Cortex of kidney (tissue), 1 donor: Measurements from ENCODE around the gene DNAJB5.
"Not testable (repeated sequence)": the region's sequence is repeated elsewhere in the genome, so short reads cannot be mapped to it uniquely, and the experiment has no call there.

Experiments
- DNase-seq: peaks from one replicate; lab custom pipeline; 2025; lab: John Stamatoyannopoulos, UW

DNAJB5 gene

DNA sequence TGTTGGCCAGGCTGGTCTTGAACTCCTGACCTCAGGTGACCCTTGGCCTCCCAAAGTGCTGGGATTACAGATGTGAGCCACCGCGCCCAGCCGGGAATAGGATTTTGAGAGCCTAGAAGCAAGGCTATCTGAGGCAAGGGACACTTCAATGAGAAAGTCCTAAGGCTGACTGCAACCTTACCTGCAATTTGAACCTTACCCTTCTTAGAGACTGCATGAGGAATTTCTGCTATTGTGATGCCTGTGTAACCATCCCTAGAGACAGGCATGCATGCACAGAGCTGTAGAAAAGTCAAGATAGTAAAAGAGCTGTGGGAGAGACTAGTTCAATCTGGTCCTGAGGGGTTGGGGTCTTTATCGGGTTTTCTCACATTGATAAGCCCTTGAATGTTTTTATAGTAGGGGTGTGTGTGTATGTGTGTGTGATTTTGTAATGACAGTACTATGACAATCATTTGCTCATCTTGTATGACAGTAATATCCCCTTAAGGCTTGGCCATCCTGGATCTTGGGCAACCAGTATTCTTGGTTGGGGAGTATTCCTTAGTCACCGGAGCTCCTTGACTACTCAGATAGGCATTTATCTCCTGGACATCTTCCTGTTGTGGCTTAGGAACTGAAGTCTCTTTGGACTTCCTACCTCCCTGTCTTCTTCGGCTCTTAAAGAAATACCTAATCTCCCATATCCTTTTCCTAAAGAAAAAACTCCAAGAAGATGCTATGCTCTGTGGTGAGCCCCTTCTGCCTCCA, 11.2 kb downstream of the DNAJB5 start:
- no peak for DNase-seq

DNA sequence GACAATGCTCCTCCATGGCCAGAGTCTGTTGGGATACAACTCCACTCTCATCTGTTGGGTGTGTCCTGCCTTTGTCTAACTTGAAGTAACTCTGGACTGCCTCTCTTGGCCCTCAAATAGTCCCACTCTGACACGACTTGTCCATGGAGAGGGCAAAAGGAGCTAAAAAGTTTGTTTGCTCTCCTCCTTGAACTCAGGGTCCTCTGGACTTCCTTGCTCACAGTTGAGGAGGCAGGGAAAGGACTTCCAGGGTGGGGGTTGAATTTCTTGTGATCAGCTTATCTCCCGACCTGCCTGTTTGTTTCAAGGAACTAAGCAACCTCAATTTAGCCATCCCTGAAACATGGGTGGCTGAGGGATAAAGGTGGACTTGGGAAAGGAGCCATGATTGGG, 11.7 kb downstream of the DNAJB5 start:
- DNase-seq, result no peak

DNA sequence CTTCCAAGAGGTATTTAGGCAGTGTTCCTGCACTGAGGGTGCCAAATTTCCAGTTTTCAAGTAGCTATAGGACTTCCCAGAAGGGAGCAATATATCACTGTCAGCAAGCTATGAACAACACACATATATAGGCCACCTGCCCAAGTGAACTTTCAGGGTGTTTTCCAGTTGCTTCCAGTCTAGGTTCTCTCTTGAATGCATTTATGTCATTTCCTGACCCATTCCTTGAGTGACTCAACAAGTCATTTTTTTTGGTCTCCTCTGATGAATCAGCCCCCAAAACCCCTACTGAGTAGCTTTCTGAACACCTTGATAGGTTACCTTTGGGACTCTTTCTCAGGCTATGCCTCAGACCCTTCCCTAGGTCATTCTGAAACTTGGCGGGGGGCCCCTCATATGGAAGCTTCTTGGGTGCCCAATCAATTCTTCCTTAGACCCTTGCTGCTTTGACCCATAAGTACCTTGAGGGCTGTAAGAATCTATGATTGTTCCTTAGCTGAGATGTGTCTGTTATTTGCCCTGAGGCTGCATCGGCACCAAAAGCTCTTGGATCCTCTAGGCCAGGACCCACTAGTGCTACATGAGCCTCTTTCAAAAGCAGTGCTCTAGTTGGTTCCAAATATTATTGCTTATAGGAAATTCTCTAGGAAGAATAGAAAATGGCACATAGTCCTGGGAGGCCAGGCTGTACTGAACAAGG, 12.4 kb downstream of the DNAJB5 start:
- DNase-seq, result no peak

DNA sequence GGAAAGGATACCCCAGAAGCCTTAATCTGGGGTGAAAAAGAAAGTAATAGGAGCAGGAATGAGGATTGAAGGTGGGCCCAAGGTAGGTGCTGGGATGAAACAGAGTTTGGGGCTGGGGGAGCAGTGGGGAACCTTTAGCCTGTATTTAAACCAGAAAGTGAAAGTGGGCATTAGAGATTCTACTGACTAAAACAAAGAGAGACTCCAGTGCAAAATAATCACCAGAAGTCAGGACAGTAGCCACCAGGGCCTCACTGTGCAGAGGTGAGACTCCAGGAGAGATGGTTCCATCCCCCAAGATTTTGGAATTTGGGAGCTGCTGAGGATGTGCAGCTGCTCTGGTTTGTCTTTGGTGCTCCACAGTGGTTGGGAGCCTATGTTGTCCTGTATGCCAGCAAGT, 13.1 kb downstream of the DNAJB5 start:
- no peak for DNase-seq

DNA sequence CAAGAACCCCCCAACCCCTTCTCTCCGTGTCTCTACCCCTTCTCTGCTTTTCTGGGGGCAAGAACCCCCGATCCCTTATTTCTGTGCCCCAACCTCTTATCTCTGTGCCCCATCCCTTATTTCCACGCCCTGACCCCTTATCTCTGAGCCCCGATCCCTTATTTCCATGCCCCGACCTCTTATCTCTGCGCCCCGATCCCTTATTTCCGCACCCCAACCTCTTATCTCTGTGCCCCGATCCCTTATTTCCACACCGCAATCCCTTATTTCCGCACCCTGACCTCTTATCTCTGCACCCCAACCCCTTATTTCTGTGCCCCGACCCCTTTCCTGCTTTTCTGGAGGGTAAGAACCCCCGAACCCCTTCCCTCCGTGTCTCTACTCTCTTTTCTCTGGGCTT, 14.8 kb downstream of the DNAJB5 start:
- DNase-seq, result not testable (repeated sequence)

DNA sequence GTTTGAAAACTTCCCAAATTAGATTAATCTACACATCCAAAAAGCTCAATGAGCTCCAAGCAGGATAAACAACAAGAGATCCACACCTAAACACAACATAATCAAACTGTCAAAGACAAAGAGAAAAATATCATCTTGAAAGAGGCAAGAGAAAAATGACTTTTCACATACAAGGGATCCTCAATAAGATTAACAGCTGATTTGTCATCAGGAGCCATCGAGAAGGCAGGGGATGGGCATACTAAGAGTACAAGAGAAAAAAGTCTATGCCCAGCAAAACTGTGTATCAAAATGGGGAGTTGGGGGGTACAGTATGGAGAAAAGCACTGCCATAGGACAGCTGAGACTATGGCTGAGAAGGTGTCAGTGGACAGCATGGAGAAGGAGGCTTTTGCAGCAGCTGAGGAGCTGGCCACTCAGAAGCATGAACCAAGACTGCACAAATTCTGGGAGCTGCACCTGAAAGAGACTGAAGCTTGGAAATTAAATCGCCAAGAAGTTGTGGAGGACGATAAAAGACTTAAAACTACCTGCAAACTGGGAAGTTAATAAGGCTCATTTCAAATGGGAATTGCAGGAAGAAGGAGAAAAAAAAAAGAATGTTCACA, 20.9 kb downstream of the DNAJB5 start:
- DNase-seq, result no peak

DNA sequence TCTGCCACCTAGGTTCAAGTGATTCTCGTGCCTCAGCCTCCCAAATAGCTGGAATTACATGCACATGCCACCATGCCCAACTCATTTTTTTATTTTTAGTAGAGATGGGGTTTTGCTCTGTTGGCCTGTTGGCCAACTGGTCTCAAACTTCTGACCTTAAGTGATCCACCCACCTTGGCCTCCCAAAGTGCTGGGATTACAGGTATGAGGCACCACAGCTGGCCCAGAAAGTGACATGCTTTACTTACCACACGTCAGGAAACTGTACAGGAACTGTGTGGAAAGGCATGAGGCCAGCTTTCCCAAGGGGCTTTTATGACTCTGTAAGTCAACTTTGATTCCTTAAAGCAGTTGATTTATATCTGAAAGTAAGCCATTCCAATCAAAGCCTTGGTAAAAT, 25.0 kb downstream of the DNAJB5 start:
- no peak for DNase-seq

DNA sequence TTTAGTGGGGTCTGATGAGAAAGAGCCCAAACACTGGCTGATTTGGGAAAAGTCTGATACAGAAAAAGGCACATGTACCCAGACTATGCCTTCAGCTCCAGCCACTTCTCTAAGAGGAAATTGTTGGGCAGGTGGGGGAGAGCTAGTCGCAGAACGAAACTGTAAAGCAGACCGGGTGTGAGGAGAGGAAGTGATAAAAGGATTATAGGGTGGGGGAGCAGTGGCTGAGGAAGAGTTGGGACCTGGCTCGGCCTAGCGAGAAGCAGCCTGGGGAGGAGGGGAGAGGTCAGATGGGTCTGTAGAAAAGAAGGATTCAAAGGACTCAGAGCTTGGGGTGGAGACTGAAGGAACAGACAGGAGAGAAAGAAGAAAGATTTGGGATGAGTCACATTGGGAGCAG, 33.9 kb downstream of the DNAJB5 start:
- DNase-seq, result not testable (repeated sequence)

DNA sequence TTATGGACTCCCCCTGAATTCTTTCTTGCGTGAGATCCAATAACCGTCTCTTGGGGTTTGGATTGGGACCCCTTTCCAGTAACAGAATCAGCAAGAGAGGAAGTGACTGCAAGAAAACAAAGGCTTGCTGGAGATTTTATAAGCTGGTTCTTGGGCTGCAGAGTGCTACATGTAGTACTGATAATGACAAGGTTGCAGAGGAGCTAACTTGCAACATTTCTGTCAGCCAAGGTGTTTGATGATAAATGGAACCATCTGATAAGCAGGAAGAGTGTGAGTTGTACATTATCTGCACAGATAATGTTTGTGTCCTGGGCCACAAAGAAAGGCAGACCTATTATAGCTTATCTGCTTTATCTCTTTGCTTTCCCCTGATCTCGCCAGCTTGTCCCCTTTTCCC, 37.1 kb downstream of the DNAJB5 start:
- DNase-seq, result no peak

DNA sequence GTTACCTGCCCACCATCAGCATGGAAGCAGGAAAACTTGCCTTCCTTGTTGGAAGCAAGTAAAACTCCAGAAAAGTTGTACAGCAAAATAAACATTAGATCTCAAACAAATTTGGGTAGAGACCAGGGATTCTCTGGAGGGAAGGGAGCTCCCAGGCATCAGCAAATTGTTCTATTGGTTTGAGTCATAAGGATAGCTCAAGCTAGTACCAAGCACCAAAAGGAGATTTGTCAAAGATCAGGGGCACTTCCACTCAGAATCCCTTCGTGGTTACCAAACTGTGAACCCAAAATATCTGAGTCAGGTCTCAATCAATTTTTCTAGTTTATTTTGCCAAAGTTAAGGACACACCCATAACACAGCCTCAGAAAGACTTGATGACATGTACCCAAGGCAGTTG, 37.8 kb downstream of the DNAJB5 start:
- no peak for DNase-seq

DNA sequence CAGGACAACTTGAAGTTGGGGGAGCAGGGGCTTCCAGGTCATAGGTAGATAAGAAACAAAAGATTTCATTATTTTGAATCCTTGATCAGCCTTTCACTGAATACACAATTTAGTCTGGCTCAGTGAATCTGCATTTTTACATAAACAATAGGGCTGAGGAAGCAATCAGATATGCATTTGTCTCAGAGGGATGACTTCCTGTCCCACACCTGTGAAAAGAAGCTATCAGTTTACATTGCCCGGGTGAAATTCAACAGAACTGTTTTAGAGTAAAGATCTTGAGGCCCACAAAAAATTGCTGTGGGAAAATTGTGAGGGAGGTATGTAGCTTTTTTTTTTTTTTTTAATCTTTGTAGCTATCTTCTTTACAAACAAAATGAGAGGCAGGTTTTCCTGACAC, 38.3 kb downstream of the DNAJB5 start:
- no peak for DNase-seq

DNA sequence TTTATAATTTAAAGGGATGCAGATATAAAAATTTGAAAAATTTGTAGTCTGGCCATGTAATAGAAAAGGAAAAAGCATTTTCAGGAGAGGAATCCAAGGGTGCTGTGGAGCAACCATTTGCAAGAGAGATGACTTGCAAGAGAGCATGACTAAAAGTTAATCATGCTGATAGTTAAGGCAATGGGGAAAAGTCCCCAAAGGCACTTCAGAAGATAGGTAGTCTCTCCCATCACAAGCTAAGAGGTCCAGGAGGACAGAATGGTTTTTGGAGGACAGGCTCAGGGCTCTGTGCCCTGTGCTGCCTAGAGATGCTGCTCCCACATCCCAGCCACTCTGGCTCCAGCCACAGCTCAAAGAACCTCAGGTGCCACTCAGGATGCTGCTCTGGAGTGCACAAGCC, 38.8 kb downstream of the DNAJB5 start:
- no peak for DNase-seq

DNA sequence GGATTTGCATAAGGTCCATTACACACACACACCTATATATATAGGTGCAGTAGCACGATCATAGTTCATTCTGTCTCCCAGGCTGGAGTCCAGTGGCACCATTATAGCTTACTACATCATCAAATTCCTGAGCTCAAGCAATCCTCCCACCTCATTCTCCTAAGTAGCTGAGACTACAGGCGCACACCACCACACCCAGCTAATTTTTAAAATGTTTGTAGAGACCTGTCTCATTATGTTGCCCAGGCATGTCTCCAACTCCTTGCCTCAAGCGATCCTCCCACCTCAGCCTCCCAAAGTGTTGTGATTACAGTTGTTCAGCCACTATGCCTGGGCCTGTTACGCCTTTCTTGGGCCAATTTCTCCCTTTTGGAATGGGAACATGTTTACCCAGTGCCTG, 39.7 kb downstream of the DNAJB5 start:
- DNase-seq, result no peak

DNA sequence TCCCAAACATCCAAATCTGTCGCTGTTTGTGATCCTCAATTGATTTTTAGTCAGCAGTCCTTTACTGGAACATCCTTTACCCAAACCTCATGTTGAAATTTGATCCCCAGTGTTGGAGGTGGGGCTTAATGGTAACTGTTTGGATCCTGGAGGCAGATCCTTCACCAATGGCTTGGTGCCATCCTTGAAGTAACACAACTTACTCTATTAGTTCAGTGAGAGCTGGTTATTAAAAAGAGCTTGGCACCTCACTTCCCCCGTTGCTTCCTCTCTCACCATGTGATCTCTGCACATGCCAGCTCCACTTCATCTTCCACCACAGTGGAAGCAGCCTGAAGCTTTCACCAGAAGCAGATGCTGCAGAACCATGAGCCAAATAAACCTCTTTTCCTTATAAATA, 40.3 kb downstream of the DNAJB5 start:
- no peak for DNase-seq

DNA sequence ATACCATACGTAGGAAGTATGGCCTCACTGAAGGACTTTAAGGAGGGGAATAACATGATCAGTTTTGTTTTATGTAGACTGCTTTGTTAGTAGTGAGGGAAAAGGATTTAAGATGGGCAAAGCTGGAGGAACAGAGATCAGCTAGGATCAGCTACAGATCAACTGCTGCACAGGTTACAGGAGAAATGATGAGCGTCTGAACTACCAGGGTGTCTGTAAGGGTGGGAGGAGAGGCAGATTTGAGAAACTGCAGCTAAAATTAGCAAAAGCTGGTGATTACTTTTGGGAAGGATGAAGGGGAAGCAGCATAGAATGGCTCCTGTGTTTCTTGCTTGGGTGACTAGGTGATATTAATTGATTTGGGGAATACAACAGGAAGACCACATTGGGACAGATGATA, 43.6 kb downstream of the DNAJB5 start:
- DNase-seq, result no peak

DNA sequence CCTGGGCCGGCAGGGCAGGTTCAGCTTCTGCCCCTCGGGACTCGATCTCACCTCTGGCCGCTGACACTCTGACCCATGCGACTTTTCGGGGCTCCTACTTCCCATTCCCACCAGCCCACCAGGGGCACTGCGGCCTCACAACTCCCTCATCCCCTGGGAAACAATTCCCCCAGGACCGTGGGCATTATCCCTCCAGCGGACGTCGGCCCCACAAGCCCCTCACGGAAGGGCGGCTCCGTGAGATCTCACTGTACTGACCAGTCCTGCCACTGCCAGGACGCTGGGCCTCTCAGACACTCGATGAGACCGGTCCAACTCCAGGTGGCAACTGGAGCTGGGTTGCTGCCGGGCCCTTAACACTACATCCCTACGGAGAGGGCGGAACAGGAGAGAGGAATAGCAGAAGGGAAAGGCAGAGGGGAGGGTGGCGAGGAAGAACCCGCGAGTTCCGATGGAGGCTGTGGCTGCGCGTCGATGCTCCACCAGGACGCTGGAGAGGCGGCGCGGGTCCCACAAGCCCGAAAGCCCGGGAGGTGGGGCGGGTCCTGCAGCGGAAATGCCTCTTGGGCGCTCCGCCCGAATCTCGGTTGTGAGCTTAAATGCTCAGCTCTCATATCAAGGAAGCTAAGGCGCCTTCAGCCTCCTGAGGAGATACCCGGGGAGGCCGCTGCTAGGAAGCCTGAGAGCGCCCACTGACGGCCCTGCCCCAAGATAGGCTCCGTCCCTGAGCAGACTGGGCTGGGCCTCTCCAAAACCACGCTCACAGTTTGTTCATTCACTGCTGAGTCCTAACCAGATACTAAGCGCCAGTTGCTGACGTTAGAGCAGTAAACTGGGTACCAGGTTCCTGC, 46.5 kb downstream of the DNAJB5 start:
- DNase-seq, result no peak

DNA sequence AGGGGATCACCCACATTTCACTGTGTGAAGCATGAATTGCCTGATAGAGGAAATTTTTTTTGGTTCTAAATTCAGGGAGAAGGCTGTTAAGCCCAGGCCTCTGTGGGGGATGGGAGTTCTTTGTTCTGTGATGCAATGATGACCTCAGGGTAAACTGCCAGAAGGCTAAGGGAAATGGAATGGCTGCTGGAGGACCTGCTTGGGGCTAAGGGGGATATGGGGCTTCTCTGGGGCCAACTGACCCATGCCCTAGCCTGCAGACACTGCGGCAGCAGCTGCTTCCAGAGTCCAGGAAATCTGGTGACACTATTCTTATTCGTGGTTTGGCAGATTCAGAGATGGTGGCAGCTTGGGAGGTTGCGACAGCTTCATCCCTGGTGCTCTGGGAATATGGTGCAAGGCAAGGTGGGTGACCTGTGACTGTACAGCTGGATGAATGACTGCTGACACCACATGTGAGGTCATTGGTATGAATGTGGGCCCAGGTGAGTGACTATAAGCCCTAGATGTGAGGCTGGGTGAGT, 52.6 kb downstream of the DNAJB5 start:
- DNase-seq, result no peak

DNA sequence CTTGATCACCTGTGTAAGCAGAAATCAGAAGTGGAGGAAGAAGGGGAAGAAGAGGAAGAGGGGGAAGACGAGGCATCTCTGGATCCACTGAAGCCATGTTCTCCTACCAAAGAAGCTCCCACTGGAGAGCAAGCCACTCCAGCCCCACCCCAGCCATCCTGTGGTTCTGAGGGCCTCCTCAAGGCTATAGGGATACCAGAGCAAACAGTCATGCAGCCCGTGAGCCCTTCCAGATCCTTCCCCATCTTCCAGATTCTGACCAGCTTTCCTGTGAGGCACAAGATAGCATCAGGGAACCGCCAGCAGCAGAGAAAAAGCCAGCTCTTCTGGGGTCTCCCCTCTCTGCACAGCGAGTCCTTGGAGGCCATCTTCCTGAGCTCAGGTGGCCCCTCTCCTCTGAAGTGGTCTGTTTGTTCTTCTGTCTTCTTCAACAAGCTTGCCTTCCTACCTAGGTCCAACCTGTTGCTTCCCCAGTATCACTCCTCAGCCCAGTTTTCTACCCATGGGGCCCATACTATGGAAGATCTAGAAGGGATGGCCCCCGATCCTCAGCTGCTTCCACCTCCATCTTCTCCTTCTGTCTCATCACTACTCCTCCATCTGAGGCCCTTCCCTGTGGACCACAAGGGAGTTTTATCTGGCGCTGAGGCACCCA, 53.5 kb downstream of the DNAJB5 start:
- no peak for DNase-seq

DNA sequence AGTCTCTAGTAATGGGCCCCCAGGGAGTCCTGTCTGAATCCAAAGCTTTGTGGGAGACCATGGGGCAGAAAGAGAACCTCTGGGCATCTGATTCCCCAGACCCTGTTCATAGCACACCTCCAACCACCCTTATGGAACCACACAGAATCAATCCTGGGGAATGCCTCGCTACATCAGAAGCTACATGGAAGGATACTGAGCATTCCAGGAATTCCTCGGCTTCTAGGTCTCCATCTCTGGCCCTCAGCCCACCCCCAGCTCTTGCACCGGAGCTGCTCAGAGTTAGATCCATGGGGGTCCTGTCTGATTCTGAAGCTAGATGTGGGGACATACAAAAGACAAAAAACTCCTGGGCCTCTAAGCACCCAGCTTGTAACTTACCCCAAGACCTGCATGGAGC, 54.5 kb downstream of the DNAJB5 start:
- DNase-seq, result no peak
